ENCODE results near the gene TEX2.

DNA sequence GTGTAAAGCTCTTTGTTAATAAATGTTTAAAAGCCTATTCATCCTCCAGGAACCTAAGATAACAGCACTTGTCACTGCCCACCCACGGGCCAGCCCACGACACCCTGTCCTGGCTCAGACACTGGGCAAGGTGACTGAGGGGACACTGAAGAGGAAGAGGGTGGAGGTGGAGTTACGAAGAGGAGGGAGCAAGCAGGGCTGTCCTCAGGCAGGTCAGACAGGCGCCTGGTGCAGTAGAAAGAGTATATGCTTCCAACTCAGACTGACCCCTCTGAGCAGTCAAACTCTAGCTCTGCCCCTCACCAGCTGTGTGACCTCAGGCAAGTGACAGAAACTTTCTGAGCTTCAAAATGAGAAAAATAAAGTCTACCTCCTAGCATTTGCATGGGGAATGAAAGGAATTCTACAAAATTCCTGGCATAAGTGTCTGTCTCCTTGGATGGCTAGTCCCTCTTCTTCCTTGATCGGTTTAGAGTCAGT lies 22.8 kb downstream of the TEX2 start:
- TF ChIP-seq, protein P1, sequence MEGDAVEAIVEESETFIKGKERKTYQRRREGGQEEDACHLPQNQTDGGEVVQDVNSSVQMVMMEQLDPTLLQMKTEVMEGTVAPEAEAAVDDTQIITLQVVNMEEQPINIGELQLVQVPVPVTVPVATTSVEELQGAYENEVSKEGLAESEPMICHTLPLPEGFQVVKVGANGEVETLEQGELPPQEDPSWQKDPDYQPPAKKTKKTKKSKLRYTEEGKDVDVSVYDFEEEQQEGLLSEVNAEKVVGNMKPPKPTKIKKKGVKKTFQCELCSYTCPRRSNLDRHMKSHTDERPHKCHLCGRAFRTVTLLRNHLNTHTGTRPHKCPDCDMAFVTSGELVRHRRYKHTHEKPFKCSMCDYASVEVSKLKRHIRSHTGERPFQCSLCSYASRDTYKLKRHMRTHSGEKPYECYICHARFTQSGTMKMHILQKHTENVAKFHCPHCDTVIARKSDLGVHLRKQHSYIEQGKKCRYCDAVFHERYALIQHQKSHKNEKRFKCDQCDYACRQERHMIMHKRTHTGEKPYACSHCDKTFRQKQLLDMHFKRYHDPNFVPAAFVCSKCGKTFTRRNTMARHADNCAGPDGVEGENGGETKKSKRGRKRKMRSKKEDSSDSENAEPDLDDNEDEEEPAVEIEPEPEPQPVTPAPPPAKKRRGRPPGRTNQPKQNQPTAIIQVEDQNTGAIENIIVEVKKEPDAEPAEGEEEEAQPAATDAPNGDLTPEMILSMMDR (optimal IDR thresholded peaks at IDR 0.05 in 1 of 3, IDR thresholded peaks at IDR 0.05 in 1 of 3, conservative IDR thresholded peaks at IDR 0.05 in 1 of 3; ENCODE audit: extremely low read depth in 1 of 3, insufficient read depth in 2 of 3, low read length in 3 of 3) = no peak
- no peak for TF ChIP-seq EZH2 (IDR thresholded peaks at IDR 0.05; ENCODE audit: low read length)

All from keratinocyte (primary cell).